Breast epithelium (tissue), 4 donors: Measurements from ENCODE around the gene HSD11B1. TPM values are rescaled to one million over a fixed set of nuclear protein-coding genes. Genes with fewer than 3 reads are reported as not detected.

Experiments used
- DNase-seq, 2 donors: peaks; one replicate each; pipeline ENCODE4 v3.0.0-alpha.2; 2019; ENCODE audit warnings: low spot score in 2 of 2
- H3K27ac ChIP-seq, 2 donors: fragments of 200-600 bp; sonication (generic) in 1 of 2; one replicate each; pipeline ENCODE4 v1.5.1; 2016 to 2019; ENCODE audit warnings: mild to moderate bottlenecking in 1 of 2
- H3K27me3 ChIP-seq, 2 donors: fragments of 200-600 bp; sonication (generic) in 1 of 2; one replicate each; pipeline versions ENCODE4 v1.5.1 to v1.6.0; 2017 to 2019; ENCODE audit warnings: control low read depth in 1 of 2, mild to moderate bottlenecking in 1 of 2
- H3K36me3 ChIP-seq: fragments of 200-600 bp; one replicate; pipeline ENCODE4 v1.5.1; 2019
- H3K4me1 ChIP-seq, 2 donors: fragments of 200-600 bp; sonication (generic); one replicate each; pipeline ENCODE4 v1.5.1; 2016 to 2019; ENCODE audit warnings: control low read depth in 1 of 2
- H3K4me3 ChIP-seq, 3 donors: fragments of 200-600 bp; sonication (generic); 1 replicate in 2 of 3; 2 replicates in 1 of 3; pipeline ENCODE4 v1.5.1; 2016 to 2019; ENCODE audit warnings: mild to moderate bottlenecking in 3 of 3, moderate library complexity in 2 of 3
- H3K9me3 ChIP-seq, 2 donors: fragments of 200-600 bp; sonication (generic) in 1 of 2; one replicate each; pipeline ENCODE4 v1.5.1; 2016 to 2019; ENCODE audit warnings: control low read depth in 1 of 2
- POLR2A ChIP-seq: fragments of 450-650 bp; IDR thresholded peaks from one replicate; pipeline ENCODE4 v1.6.1; 2016; ENCODE audit warnings: antibody characterized with exemption, mild to moderate bottlenecking, moderate library complexity
- POLR2AphosphoS5 ChIP-seq, 3 donors: sonication (generic); formaldehyde crosslinking; IDR thresholded peaks; one replicate each; pipeline ENCODE4 v1.6.1; 2017; ENCODE audit warnings: antibody characterized with exemption in 3 of 3
- intact Hi-C: fragments of 100-400 bp; cut with DNase I; formaldehyde crosslinking; loops from one replicate; pipeline ENCODE4 v1.15.1; 2023; ENCODE audit warnings: low total_unique reads
- total RNA-seq, 3 donors: library from RNA; depleted of rRNA; stranded (reverse); fragments of >200 nt; gene quantifications; one replicate each; pipeline ENCODE4 v1.1.0, GENCODE V29; 2016
- TF ChIP-seq, protein P1 (sequence below), 3 donors: fragments of 450-650 bp; IDR thresholded peaks; one replicate each; pipeline ENCODE4 v1.5.1; 2016 to 2017; ENCODE audit warnings: antibody characterized with exemption in 3 of 3, mild to moderate bottlenecking in 3 of 3, moderate library complexity in 3 of 3

HSD11B1 gene
- total RNA-seq, 3 donors from 2014 or later = 0.88 to 90.1 (median 7.5) TPM

DNA sequence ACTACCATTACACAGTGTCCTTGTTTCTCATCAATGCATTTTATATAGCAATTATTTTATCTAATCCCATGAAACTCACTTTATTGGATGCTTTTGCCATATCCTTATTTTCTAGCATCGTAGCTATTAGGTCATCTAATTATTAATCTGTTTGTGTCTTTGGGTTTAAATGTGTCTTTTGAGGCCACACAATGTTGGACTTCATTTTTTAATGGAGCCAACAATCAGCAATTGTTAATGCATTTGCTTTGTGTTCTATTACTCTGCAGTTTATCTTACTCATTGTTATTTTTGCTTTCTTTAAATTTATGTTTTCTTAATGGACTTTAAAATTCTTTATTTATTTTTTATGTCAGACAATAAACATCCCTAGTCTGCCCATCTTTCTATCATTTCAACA lies 1.8 kb upstream of the HSD11B1 start:
- no peaks in the 10 kb centered on the region for H3K4me1 ChIP-seq
- intact Hi-C loops = no loop called here
- no peak overlapping the region for H3K27ac ChIP-seq
- TF ChIP-seq POLR2AphosphoS5 (IDR thresholded peaks at IDR 0.05) (no peak), POLR2A (no peak)
- TF ChIP-seq, protein P1, sequence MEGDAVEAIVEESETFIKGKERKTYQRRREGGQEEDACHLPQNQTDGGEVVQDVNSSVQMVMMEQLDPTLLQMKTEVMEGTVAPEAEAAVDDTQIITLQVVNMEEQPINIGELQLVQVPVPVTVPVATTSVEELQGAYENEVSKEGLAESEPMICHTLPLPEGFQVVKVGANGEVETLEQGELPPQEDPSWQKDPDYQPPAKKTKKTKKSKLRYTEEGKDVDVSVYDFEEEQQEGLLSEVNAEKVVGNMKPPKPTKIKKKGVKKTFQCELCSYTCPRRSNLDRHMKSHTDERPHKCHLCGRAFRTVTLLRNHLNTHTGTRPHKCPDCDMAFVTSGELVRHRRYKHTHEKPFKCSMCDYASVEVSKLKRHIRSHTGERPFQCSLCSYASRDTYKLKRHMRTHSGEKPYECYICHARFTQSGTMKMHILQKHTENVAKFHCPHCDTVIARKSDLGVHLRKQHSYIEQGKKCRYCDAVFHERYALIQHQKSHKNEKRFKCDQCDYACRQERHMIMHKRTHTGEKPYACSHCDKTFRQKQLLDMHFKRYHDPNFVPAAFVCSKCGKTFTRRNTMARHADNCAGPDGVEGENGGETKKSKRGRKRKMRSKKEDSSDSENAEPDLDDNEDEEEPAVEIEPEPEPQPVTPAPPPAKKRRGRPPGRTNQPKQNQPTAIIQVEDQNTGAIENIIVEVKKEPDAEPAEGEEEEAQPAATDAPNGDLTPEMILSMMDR (IDR thresholded peaks at IDR 0.05) = no peak
- H3K4me3 ChIP-seq = no peak overlapping the region
- H3K9me3 ChIP-seq = no peaks in the 10 kb centered on the region
- DNase-seq = no peak
- no peaks in the 10 kb centered on the region for H3K27me3 ChIP-seq
- H3K36me3 ChIP-seq = no peaks in the 10 kb centered on the region

DNA sequence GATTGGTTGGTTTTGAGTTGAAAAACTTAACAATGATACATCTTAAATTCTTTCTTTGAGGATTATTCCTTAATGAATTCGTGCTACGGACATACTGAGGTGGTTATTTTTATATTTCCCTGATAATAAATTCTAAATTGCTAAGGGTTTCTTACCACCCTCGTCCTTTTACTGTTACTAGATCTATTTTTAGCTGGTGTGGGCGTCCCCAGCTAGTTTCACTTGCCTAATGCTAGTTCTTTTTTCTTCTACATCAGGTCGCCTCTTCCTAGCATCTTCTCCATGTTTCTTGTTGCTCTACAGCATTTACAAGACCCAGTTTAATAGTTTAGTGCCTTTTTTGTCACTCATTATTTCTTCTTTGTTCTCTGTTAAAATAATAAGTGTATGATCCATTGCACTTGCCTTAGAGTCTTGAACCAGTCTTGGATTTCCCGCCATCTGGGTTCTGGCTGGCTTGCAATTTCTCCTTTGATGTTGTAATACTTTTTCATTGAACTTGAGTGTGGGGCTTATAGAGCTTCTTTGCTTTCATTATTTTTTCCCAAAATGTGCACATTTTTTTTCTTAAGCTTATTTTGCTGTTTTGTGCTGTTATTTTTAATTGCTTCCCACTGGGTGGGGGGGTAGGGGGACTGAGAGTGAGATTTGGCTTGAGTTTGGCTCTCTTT lies 677 bp upstream of the HSD11B1 start:
- peak overlapping the region in 1 of 2 donors; percentile 48 for H3K27ac ChIP-seq
- H3K27me3 ChIP-seq = no peaks in the 10 kb centered on the region
- intact Hi-C loops = no loop called here
- TF ChIP-seq POLR2A (no peak), POLR2AphosphoS5 (IDR thresholded peaks at IDR 0.05) (no peak)
- TF ChIP-seq, protein P1 (IDR thresholded peaks at IDR 0.05) = no peak
- H3K4me1 ChIP-seq = no peaks in the 10 kb centered on the region
- no peaks in the 10 kb centered on the region for H3K36me3 ChIP-seq
- H3K9me3 ChIP-seq = no peaks in the 10 kb centered on the region
- DNase-seq = no peak
- no peak overlapping the region for H3K4me3 ChIP-seq

DNA sequence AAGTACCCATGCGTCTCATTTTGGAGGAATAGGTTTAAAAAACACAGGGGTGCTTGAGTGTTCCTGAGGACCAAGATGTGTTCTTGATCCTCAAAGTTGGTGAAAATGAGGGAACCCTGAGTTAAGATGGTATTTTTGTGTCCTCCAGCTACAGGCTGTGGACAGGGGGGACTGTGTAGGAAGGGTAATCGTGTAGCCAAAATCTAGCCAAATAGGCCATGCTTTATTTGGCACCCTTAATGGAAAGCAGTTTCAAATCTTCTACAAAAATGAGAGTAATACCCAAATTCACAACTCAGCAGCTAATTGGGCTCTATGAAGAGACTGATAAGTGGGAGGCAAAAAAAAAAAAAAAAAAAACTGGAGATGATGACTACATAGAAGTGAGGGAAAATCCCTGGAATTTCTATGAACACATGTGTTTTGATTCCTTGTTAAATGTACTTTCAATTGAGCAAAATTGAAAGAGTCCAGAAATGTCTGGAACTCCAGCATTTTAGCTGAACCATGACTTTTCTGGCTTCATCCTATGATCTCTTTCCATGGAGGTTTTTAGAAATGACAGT lies 470 bp downstream of the HSD11B1 start:
- H3K27me3 ChIP-seq = no peaks in the 10 kb centered on the region
- no peak for DNase-seq
- peak overlapping the region in 1 of 3 donors; percentile 15 for H3K4me3 ChIP-seq
- no peaks in the 10 kb centered on the region for H3K36me3 ChIP-seq
- TF ChIP-seq, protein P1 (IDR thresholded peaks at IDR 0.05) = no peak
- H3K4me1 ChIP-seq = no peaks in the 10 kb centered on the region
- H3K27ac ChIP-seq = peak overlapping the region; percentile 41 to 80
- intact Hi-C loops = no loop called here
- no peaks in the 10 kb centered on the region for H3K9me3 ChIP-seq

DNA sequence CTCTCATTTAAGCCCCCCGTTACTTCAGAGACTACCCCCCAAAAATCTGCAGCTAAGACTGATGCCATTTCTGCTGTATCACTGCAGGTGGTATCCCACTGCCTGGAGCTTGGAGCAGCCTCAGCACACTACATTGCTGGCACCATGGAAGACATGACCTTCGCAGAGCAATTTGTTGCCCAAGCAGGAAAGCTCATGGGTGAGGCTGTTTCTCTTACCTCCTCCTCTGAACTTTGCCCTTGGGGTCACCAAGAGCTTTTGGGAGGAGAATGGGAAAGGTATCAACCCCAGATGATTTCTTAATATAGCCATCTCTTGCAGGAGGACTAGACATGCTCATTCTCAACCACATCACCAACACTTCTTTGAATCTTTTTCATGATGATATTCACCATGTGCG lies 2.0 kb downstream of the HSD11B1 start:
- Histone ChIP-seq H3K27me3 (no peaks in the 10 kb centered on the region), H3K36me3 (no peaks in the 10 kb centered on the region), H3K9me3 (no peaks in the 10 kb centered on the region), H3K4me3 (no peak overlapping the region), H3K4me1 (no peaks in the 10 kb centered on the region), H3K27ac (no peak overlapping the region)
- no peak for DNase-seq
- TF ChIP-seq POLR2A (no peak), POLR2AphosphoS5 (IDR thresholded peaks at IDR 0.05) (no peak)
- TF ChIP-seq, protein P1 (IDR thresholded peaks at IDR 0.05) = no peak
- intact Hi-C loops = no loop called here

DNA sequence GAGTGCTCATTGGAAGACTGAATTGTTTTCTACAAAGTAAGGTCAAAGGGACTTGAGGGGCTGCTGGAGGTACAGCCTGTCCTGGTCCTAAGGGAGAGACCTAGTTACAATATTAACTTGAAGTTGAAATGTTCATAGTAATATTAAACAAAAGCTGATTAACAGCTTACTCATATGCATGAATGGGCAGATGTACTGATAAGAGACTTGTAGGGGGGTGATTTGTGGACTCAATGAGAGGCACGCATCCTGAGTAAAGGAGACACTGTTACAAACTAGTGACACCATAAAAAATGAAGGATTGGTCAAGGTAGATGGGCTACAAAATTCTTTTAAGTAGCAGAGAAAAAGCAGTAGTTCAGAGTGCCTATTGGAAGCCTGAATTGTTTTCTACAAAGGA lies 2.7 kb downstream of the HSD11B1 start:
- DNase-seq = no peak
- intact Hi-C loops = no loop called here
- Histone ChIP-seq H3K4me1 (no peaks in the 10 kb centered on the region), H3K27me3 (no peaks in the 10 kb centered on the region), H3K27ac (no peak overlapping the region), H3K36me3 (no peaks in the 10 kb centered on the region), H3K9me3 (no peaks in the 10 kb centered on the region), H3K4me3 (no peak overlapping the region)
- TF ChIP-seq, protein P1 (IDR thresholded peaks at IDR 0.05) = no peak
- TF ChIP-seq POLR2AphosphoS5 (IDR thresholded peaks at IDR 0.05) = no peak
- no peak for TF ChIP-seq POLR2A
